Skin epidermis (tissue), 12 donors: Measurements from ENCODE around the gene TPPP2.
A peak's percentile ranks its signal among the peaks of the same experiment; 100 is the strongest.
"Not testable (repeated sequence)": the region's sequence is repeated elsewhere in the genome, so short reads cannot be mapped to it uniquely, and the experiment has no call there.

Experiments
- H3K27ac ChIP-seq, 21 experiments: fragments of 200-600 bp; sonication (generic) in 11 of 21; one replicate each; pipeline ENCODE4 v1.5.0; 2020; ENCODE audit warnings: mild to moderate bottlenecking in 3 of 21, inconsistent platforms in 2 of 21, moderate library complexity in 2 of 21
- H3K4me3 ChIP-seq, 7 experiments: fragments of 200-600 bp; sonication (generic) in 2 of 7; one replicate each; pipeline ENCODE4 v1.5.0; 2020; ENCODE audit warnings: inconsistent platforms in 2 of 7, mild to moderate bottlenecking in 2 of 7, moderate library complexity in 1 of 7

TPPP2 gene

DNA sequence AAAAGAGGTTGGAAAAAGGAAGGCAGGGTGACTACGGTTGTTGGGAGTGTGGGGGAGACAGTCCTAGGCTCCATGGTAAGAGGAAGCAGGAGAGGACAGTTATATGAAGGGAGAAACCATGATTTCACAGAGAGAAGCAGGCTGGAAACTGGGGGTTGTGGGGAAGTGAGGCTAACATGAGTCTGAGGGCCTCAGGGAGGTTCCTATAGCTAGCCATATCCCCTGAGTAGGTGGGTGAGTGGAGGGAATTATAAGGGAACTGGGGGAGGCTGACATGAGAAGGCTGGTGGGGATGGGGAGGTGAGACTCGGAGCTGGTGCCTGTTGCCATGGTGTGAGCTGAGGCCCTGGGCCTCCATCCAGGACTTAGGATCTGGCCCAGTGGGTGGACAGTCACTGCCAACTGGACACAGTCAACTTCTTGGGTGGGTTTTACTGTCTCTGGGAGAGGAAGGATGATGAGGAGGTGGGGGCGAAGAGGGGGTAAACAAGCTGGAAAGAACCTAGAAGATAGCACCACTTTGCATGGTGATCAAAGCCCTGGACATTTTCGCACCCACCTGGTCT is 3.2 kb downstream of the TPPP2 start:
- H3K27ac ChIP-seq = peak overlapping the region in 1 of 21 experiments; percentile 20
- no peak overlapping the region for H3K4me3 ChIP-seq

DNA sequence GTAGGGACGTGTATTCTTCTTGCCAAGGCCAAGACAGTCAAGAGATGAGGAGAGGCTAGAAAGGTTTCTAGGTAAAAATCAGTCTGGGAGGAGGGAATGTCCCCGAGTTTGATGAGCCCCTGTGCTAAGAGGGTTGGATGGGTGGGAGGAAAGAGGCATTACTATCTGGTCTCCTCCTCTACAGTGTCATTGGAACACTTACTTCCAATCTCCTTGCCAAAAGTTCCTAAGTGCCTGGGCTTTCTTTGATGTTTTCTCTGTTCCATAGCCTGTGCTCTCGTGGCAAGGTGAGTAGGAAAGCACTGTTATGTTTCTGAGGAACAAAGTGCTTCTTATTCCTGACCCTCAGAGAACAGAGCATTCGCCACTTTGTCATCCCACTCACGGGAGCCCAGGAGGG is 4.7 kb downstream of the TPPP2 start, which contains the start of gene RNASE13:
Gene RNASE13, minus strand, starts transcription at position 101 of the 400 bp plus-strand sequence. CDS start 519 bp downstream, outside the sequence.
- no peak within 1 kb of the TSS for H3K4me3 ChIP-seq
- H3K27ac ChIP-seq = no peak within 1 kb of the TSS

DNA sequence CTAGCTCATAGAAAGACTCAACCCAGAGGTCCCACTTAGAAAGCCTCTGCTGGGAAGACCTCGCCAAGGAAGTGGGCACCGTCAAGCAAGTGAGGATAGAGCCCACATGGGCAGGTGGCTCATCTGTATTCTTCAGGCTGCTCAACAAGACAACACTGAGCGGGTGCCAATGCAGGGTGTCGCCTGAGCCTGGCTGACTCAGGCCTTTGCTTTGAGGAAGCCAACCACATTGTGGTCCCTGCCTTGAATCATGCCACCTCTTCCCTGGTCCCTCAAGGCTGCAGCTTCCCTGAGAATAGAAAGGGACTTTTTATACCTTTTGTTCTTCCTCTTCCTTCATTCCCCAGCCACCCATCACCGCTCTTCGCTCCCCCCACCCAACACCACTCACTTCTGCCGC is 6.7 kb downstream of the TPPP2 start:
- H3K4me3 ChIP-seq = no peak overlapping the region
- H3K27ac ChIP-seq = peak overlapping the region in 1 of 21 experiments; percentile 50

GRCh38 chr14:21037156-21037555 is 7.1 kb downstream of the TPPP2 start:
- H3K27ac ChIP-seq = peak overlapping the region in 2 of 21 experiments; percentile 0 to 50
- no peak overlapping the region for H3K4me3 ChIP-seq

DNA sequence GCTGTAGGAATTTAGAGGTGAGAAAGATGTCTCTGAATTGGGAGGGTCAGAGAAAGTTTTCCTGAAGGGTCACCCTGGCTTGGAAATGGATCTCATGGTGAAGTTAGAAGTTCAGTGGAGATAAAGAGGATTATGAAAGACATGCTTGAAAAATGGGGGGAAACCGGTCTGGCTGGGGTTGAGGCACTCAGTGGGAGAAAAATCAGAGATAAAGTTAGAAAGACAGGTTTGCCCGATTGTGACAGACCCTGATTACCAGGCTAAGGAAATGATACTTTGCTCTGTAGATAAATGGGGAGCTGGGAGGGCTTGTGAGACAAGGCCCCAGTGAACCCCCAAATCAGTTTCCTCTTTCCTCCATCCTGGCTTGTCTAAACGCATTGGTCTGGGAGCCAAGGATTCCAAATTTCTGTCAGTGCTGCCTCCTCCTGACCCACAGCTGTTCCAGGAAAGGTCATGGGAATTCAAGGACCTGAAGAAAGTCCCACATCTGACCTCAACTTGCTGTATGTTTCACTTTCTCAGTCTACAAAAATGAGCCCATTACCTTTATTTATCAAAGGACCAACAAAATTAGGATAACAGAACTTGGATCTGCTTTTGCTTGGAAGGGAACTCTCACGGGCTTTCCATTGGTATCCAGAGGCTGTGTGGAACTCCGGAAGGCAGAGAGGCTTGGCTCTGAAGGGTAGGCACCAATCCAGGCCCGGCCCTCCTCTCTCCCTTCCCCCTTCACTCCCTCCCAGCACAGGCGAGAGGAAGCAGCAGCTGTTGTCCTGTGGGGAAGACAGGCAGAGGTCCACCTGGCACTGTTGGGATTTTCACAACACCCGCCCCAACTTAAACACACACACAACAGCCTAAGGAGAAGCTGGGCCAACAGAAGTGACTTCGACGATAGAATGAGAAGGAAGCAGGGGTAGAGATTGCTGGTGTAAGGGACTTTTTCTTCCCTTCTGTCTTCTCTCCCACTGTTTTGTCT is 8.7 kb downstream of the TPPP2 start:
- H3K4me3 ChIP-seq = no peak overlapping the region

GRCh38 chr14:21039585-21040369 is 9.8 kb downstream of the TPPP2 start:
- no peak overlapping the region for H3K4me3 ChIP-seq
- peak overlapping the region in 19 of 21 experiments; percentile 6 to 76 (median 58) for H3K27ac ChIP-seq

More for the DNA sequence above, 8.7 kb downstream of the TPPP2 start:
- peak overlapping the region in 19 of 21 experiments; percentile 30 to 76 (median 58) for H3K27ac ChIP-seq

GRCh38 chr14:21040370-21040925 is 10.4 kb downstream of the TPPP2 start:
- Histone ChIP-seq H3K27ac (peak overlapping the region in 1 of 21 experiments; percentile 35), H3K4me3 (no peak overlapping the region)

DNA sequence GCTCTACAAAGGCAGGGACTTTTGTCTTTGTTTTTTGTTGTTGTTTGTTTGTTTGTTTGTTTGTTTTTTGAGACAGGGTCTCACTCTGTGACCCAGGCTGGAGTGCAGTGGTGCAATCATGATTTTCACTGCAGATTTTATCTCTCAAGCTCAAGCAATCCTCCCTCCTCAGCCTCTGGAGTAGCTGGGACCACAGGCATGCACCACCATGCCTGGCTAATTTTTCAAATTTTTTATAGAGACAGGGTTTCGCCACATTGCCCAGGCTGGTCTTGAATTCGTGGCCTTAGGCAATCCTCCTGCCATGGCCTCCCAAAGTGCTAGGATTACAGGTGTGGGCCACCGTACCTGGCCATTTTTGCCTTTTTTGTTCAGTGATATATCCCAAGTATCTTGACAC is 10.9 kb downstream of the TPPP2 start:
- H3K27ac ChIP-seq = peak overlapping the region in 7 of 21 experiments; percentile 13 to 53 (median 28)
- H3K4me3 ChIP-seq = not testable (repeated sequence)

GRCh38 chr14:21041676-21042433 is 11.8 kb downstream of the TPPP2 start, which contains the start of gene RNASE7:
RNASE7 (plus strand) TSS chr14:21042362; CDS start chr14:21042993, 631 bp downstream.
- Histone ChIP-seq H3K27ac (peak within 1 kb of the TSS in 10 of 21 experiments; percentile 13 to 70 (median 26)), H3K4me3 (no peak within 1 kb of the TSS)

GRCh38 chr14:21042918-21043317 is 12.9 kb downstream of the TPPP2 start:
- Histone ChIP-seq H3K4me3 (no peak overlapping the region), H3K27ac (peak overlapping the region in 2 of 21 experiments; percentile 26 to 30)

DNA sequence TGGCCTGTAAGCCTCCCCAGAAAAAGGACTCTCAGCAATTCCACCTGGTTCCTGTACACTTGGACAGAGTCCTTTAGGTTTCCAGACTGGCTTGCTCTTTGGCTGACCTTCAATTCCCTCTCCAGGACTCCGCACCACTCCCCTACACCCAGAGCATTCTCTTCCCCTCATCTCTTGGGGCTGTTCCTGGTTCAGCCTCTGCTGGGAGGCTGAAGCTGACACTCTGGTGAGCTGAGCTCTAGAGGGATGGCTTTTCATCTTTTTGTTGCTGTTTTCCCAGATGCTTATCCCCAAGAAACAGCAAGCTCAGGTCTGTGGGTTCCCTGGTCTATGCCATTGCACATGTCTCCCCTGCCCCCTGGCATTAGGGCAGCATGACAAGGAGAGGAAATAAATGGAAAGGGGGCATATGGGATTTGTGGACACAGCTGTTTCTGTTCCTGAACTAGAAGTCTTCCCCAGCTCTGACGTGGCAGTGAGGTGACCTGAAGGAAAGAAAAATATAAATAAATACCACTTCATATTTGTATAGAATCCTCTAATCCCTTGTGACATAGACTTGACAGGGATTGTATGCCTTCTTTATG is 13.5 kb downstream of the TPPP2 start:
- H3K4me3 ChIP-seq = no peak overlapping the region

GRCh38 chr14:21043974-21044618 is 14.1 kb downstream of the TPPP2 start:
- no peak overlapping the region for H3K4me3 ChIP-seq
- H3K27ac ChIP-seq = peak overlapping the region in 2 of 21 experiments; percentile 25 to 39

More for the DNA sequence above, 13.5 kb downstream of the TPPP2 start:
- peak overlapping the region in 2 of 21 experiments; percentile 25 to 26 for H3K27ac ChIP-seq

DNA sequence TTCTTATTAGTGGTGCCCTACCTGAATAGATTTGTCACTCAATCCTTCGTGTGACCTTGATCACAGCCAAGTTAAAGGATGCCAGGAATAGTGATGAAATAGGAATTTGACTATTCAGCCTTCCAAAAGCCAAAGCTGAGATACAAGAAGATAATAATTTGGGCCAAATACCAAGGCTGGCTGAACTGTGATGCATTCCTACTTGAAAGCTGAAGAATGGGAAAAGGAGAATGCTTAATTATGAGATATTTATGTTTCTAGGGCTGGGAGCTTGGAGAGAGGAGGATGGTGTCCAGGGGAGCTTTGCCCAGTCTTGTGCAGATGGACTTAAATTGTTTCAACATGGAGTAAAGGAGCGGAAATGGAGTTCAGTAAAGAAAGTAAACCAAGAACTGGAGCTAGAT is 17.4 kb downstream of the TPPP2 start:
- Histone ChIP-seq H3K27ac (peak overlapping the region in 3 of 21 experiments; percentile 15 to 47 (median 22)), H3K4me3 (no peak overlapping the region)

DNA sequence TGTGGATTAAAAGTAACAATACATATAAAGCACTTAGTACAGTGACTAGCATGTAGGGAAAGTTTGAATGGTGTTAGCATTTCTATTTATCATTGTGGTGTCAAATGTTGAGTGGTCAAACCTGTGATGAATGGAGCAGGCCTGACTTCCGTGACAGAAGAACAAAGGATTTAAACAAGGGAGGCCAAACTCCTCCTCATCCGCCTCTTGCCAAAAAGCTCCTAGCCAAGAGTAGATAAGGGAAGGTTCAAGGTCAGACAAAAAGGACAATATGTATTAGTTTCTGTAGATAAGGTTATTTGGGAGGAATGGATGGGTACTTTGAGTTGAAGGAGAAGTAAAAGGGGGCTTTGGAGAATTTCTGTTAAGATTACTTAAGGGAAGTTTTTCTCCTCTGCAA is 18.6 kb downstream of the TPPP2 start:
- no peak overlapping the region for H3K27ac ChIP-seq
- no peak overlapping the region for H3K4me3 ChIP-seq

DNA sequence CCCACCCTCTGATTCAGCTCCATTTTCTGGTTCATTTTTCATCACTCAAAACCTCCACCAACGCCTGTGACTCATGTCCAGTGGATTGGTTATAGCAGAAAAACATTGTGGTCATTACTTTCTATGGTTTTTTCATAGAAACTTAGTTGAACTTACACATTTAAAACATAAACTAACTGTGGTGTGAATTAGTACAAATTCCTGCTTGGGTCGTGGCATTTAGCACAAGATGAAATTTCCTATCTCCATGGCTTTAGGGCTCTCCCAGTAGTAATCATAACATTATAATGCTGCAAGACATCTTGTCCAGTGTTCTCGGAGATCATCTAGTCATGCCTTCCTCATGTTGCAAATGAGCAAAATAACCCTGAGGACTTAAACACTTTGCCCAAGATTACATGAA is 19.3 kb downstream of the TPPP2 start:
- no peak overlapping the region for H3K4me3 ChIP-seq
- H3K27ac ChIP-seq = no peak overlapping the region

DNA sequence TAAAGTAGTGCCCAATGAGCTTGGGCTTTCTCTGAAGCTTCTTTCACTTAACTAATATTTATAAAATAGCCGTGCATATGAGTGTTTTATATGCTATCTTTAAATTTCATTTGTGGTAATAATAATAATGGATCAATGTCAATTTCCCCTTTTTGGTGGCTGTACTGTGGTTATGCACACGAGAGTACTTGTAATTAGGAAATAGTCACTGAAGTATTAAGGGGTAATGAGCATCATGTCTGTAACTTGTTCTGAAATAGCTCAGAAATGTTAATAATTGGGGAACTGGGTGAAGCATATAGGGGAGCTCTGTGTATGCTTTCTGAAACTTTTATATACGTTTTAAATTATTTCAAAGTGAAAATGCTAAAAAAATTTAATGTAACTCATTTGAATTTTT is 20.6 kb downstream of the TPPP2 start:
- Histone ChIP-seq H3K27ac (no peak overlapping the region), H3K4me3 (no peak overlapping the region)

GRCh38 chr14:21053184-21054122 is 23.4 kb downstream of the TPPP2 start:
- no peak overlapping the region for H3K4me3 ChIP-seq
- no peak overlapping the region for H3K27ac ChIP-seq
